NCI-H1694 treated with DMSO at 0.1 percent for 48 hours (cell line): ENCODE results near the gene RNF19B.
"Not testable (repeated sequence)": the region's sequence is repeated elsewhere in the genome, so short reads cannot be mapped to it uniquely, and the experiment has no call there.

Experiments used
- DNase-seq: peaks from one replicate; lab custom pipeline; 2025; lab: John Stamatoyannopoulos, UW

Gene RNF19B

DNA sequence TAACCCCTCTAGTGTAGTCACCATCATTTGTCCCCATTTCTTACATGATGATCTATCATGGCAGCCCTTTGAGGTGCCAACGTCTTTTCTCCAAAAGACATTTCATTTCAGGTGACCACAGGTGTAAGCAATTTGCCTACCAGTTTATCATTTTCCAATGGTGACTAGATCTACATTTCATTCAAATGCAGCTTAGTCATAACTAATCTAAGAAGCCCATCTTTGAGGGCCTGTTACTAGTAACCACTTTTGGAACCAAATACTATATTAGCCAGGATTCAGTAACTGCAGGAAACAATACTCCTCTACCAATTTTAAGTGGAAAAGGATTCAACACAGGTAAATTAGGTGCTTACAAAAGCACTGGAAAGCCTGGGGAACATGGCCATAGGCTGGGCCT, 32.8 kb downstream of the RNF19B start:
- no peak for DNase-seq

DNA sequence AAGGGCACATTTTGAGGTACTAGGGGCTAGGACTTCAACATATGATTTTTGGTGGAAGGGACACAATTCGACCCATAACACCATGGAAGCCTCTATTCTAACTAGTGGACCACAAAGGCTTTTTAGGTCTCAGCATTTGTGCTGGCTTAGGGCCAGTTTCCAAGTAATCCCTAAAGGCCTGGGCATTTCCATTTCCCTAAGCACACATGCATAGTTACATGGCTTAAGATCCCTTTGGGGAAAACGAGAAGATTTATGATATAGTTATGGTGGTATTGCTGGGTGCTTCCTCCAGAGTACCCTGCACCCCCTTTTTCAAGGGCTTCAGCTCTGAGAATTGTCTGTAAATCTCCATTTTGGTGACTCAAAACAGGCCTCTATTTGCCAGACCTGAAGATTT, 35.2 kb downstream of the RNF19B start:
- no peak for DNase-seq

DNA sequence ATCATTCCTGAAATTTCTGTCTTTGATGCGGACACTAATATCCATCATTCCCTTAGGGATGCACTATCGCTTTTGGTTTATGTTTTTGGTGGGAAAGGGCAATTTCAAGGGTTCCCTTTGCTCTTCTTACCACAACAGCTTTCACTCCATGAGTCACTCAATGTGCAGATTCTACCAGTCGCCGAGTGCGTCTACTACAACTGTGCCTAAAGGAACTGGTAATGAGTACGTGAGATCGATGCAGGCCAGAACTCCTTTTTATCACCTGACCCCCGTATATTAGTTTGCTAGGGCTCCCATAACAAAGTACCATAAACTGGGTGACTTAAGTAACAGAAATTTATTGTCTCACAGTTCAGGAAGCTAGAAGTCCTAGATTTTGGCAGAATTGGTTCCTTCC, 35.9 kb downstream of the RNF19B start:
- no peak for DNase-seq

DNA sequence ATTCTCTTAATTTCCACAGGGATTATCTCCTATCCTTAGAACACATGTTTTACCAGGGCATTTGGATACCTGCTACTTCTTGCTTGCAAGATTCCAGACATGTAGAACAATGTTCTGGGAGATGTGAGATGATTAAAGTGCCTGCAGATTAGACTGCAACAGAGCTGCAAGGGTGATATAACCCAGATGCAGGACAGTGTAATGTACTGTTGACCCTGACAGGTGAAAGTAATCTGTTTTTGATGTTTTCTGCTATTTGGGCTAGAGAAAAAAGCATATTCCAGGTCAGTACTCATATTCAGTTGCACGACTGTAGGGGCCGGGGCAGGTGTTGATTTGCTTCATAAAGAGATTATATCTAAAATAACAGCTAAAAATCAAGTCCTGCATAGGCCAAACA, 36.3 kb downstream of the RNF19B start:
- DNase-seq, result no peak

DNA sequence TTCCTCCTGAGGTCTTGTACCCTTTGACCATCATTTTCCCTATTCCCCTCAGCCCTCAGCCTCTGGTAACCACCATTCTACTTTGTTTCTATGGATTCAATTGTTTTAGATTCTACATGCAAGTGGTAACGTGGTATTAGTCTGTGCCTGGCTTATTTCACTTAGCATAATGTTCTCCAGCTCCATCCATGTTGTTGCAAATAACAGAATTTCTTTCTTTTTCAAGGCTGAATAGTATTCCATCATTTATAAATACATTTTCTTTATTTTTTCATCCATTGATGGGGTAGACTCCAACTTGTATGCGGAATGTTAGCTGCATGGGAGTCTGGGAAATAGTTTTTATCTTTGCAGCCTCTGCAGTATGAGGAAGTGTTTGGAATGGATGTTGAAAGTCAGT, 37.2 kb downstream of the RNF19B start:
- DNase-seq, result no peak

DNA sequence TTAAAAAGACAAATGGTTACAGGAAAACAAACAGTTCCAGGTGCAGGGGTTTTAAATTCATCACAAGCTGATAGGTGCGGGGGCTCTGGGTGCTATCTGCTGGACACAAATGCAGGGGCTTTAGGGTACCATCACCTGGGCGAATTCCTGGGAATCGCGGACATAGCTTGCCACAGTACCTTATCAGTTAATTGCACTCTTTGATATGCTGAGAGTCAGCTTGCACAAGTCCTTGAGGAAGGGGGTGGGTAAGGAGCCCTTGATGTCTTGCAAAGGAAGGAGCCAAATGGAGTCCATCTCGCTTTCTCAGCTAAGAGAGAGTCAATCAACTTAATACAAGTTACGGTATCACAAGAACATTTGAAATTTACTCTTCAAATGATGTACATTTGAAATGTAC, 38.0 kb downstream of the RNF19B start:
- no peak for DNase-seq

DNA sequence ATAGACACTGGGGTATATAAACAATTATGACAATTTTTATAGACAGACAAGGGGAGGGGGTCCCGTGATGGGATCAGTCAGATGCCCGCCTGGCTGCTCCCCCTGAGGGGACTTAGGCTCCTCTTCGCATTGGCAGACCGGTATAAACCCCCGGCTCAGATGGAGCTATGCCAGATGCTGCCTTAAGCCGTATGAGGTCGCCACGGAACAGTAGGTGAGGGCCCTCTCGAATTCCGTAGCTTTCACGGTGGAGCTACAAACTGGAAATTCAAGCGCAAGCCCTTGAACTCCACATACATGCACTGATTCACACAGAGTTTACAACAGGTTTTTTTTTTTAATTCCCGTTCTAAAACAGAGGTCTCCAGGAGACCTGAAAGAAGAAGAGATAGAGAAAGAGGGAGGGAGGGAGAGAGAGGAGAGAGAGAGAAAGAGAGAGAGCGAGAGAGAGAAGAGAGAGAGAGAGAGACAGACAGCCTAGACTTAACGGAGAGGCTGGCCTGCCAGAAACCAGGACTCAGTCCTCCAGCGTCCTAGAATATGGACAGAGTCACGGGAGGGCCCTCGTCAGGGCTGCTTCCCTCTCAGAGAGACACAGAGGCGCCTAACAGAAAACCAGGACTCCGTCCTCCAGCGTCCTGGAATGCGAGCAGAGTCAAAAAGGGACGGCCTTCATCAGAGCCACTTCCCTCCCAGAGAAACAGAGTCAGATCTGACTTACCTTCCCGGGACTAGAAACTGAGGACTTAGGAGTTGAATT, 39.0 kb downstream of the RNF19B start:
- no peak for DNase-seq

DNA sequence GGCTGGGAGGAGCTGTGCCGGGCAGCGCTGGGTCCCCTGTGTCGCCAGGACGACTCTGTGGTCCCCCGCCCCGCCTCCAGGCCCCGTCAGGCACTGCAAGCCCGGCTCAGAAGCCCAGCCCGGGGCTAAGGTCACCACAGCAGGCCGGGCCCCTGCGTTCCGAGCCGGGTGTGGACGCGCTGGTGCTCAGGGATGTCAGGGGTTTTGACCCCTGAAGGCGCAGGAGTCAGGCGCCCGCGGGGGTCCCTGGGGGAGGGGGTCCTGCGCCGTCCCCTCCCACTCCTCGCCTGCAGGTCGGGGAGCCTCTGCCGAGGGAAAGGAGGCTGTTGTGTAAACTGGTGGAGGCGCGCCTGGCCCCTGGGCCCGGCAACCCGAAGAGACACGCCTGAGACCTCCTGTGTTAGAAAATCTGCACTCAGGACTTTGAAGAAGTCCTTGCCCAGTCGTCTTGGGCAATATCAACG, 39.7 kb downstream of the RNF19B start:
- no peak for DNase-seq

DNA sequence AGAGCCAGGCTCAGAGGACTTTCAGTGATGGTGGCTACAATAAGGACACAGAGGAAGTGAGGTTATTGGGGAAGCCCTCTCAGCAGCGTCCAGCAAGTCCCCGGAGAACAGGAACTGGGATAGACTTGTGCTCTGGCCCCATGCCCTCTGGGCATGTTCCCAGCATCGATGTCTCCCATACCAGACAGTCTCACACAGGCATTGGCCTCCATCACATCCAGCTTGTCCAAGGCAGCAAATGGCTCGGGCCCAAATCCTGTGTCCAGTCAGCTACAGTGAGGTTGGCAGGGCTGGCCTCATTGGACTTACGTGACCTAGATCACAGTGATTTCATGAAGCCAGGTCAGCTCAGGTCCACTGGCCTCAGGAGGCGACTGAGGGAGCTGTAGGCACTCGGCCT, 43.8 kb downstream of the RNF19B start:
- DNase-seq, result no peak

DNA sequence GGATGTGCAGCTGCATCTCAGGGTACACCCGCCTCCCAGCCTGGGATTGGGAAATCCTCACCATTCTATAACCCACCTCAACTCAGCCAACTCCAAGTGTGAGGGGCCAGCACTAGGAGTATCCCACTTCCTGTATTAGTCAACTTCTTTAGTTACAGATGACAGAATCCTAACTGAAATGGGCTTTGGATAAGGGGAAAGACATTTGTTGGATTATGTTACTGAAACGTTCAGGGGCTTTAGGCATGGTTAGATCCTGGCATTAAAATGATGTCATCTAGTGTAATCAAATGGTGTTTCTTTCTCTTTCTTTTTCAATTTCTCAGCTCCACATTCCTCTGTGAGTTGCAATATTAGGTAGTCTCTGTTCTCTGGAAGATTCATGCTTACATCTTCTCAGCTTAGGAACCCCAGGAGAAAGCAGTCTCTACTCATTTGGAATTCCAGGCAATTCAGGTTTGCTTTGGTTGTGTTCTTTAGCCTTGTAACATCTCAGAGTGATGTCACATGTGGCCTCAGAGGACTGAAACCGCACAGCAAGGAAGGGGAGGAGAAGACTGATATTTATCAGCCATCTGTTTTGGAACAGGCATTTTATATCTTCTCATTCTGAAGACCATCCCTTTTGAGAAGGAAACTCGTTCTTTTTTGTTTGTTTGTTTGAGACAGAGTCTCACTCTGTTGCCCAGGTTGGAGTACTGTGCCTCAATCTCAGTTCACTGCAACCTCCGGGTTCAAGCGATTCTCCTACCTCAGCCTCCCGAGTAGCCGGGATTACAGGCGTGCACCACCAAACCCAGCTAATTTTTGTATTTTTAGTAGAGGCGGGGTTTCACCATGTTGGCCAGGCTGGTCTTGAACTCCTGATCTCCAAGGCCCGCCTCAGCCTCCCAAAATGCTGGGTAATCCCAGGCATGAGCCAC, 44.5 kb downstream of the RNF19B start:
- no peak for DNase-seq

DNA sequence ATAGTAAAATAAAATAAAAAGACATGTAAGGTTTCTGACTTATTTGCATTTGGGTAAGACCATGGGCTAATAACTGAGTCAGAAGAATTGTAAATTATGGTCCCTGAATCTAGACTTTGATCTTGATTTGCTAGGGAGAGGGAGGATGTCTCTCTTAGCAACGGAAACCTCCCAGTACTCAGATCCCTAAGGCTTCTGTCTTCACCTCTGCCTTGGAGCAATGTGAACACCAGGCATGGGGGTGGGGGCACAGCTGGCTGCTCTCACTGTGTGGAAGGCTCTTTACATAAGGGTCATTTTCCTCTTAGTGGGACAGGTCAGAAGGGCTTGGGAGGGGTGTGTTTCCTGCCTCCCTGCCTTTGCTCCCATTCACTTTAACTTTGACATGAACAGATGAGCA, 46.4 kb downstream of the RNF19B start:
- DNase-seq, result no peak

DNA sequence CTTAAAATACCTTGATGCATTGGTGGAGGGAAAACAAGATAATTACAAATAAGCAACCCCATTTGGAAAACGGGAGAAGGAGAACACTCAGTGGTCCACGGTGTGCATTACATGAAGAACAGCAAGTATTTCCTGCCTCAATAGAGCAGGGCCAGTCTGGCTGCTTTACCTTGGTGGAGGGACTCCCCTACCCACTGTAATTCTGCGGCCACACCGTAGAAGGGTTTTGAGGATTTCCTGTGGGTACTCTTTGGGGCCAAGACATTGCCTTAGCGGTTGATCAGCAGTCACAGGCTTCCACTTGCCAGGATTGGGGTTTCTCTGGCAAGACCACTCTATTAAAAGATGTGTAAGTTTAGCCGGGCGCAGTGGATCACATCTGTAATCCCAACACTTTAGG, 47.1 kb downstream of the RNF19B start:
- no peak for DNase-seq

DNA sequence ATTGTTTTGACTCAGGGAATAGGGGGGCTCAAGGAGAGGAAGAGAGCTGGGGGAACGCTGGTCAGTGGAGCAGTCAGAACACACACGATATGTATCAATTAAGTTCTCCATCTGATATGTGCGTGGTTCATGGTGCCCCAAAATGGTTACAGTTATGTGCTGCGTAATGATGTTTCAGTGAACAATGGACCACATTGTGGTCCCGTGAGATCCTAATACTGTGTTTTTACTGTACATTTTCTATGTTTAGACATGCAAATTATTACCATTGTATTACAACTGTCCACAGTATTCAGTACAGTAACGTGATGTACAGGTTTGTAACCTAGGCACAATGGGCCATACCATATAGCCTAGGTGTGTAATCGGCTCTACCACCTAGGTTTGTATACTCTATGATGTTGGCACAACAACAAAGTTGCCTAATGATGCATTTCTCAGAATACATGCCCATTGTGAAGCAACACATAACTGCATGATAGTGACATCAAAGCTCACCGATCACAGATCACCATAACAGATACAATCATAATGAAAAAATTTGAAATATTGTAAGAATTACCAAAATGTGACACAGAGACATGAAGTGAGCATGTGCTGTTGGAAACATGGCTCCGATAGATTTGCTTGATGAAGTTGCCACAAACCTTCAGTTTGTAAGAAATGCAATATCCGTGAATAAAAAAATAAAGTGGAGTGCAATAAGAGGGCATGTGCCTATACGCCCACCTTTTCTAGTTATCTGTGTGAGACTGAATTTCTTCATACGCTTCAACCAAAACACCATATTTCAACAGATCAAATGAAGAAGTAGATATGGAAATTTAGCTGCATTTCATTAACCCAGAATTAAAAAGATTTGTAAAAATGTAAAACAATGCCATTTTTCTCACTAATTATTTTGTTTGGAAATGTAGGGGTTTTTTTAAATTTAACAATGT, 48.6 kb downstream of the RNF19B start:
- DNase-seq, result no peak

DNA sequence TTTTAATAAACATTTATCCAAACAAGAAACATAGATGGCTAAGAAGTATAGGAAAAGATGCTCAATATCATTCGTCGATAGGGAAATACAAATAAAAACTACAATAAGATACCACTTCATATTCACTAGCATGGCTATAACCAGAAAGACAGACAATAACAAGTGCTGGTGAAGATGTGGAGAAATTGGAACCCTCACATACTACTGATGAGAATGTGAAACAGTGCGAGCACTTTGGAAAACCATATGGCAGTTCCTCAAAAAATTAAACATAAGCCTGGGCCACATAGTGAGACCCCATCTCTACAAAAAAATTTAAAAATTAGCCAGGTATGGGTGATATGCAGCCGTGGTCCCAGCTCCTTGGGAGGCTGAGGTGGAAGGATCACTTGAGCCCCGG, 54.3 kb downstream of the RNF19B start:
- DNase-seq, result no peak

DNA sequence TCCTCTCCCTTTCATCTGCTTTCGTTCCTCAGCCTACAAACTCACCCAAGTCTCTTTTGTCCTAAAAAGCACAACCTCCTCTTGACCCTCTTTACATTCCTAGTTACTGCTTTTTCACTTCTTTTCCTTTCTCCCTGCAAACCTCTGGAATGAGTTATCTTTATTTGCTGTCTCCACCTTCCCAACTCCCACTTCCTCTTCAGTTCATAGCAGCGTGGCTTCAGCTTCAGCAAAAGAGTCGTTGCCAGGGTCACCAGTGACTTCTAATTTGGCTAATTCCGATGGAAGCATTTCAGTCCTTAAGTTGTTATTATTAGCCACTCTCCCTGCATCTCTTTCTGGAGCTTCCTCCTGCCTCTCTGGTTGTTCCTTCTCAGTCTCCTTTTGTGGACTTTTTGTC, 57.2 kb downstream of the RNF19B start:
- DNase-seq, result no peak

DNA sequence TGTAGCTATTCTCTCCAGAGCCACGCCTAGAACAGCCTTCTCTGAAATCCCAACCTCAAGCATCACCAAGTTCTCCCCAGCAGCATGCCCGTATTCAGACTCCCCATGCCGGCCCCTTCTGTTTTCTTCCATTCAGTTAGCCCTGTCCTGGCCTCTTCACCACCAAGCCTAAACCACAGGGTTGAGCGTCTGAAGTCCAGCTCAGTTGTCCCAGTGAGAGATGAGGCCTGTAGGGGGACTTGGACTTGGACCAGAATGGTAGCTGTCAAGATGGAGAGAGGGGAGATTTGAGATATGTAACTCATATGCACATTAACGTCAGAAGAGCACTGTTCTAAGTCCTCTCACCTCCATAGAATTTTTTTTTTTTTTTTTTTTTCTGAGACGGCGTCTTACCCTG, 58.0 kb downstream of the RNF19B start:
- DNase-seq, result no peak

DNA sequence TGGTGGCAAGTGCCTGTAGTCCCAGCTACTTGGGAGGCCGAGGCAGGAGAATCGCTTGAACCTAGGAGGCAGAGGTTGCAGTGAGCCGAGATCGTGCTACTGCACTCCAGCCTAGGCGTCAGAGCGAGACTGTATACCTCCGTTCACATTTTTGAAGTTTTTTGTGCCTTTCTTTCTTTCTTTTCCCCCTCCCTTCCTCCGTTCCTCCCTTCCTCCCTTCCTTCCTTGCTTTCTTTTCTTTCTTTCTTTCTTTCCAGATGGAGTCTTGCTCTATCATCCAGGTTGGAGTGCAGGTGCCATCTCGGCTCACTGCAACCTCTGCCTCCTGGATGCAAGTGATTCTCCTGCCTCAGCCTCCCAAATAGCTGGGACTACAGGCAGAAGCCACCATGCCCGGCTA, 59.0 kb downstream of the RNF19B start:
- not testable (repeated sequence) for DNase-seq

DNA sequence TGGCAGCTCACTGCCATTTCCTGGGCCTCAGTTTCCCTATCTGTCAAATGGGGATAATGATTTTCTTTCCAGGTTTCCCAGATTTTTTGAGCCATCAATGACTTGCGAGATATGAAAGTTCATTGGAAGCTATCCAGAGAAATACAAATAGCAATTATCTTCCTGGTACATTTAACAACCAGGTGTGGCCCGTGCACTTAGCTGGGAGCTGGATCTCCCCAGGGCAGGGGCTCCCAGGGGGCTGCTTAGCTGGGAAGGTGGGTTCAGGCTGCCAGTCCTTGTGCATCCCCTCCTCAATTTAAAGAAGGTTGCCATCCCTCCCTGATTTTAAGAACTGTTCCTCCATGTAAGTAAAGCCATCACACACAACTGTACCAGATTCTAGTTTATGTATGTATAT, 59.8 kb downstream of the RNF19B start:
- DNase-seq, result no peak

DNA sequence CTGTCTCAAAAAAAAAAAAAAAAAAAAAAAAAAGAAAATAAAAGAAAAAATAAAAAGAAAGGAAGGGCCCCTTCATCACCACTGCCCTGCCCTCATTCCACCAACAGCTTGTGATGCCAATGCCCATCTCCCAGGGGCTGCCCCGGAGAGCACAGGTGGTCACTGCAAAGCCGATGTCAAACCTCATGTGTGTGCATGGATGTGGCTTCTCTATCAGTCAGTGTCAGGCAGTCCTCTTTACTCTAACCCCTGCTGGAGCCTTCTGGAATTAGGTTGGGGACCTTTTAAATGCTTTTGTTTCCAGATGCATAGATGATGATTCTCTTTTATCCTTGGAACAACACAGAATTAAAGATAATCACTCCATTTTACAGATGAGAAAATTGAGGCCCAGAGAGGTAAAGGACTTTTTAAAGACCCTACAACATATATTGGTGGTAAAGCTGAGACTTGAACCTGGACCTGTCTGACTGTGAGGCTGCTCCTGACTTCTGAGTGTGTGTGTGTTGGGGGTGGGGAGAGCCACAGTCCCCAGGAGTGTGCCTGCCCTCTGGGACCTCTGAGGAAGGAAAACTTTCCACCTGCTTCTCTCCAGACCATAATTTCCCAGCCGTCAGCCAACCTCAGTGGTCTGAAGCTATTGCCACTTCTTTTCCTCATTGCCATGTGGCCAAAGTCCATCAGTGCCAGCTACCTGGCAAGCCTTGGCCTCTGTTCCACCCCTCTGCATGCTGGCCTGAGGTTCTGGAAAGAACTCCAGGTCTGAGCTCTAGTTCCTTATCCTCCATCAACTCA, 60.4 kb downstream of the RNF19B start:
- DNase-seq, result no peak

DNA sequence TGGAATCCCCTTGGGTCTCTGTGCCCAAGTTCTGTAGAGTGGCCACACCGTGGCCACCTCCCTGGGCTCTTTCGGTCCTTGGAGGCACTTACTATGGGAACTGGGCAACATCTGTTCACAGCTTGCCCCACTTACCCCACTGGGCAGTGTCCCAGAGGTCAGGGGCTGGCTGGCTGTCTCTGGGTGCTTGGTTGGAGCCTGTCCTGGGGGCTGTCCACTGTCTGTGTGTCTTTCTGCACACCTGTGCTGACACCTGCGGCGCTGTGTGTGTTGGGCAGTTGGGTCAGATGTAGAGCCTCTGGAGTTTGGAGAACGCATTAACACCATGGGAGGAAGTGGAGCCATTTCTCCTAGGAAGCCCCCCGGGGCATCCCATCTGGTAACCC, 62.1 kb downstream of the RNF19B start:
- no peak for DNase-seq

DNA sequence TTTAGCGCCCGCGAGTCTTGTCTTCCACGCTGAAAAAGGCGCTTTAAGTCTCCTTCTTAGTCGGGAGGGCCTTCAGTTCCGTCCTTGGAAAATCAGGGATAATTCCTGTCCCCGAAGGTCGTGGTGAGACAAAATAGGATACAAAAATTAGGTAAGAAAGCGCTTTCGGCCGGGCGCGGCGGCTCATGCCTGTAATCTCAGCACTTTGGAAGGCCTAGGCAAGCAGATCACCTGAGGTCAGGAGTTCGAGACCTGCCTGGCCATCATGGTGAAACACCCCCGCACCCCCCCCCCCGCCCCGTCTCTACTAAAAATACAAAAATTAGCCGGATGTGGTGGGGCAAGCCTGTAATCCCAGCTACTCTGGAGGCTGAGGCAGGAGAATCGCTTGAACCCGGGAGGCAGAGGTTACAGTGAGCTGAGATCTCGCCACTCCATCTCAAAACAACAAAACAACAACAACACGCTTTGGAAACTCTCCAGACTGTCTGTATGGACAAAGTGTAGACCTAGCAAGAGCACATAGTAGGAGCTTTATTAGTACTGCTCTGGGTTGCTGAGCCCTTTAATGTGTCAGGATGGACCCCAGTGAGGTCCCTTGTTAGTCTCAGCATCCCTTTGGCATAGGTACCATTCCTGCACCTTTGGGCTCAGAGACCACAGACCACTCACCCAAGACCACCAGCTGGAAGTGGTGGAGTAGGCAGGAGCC, 62.6 kb downstream of the RNF19B start:
- DNase-seq, result no peak
